Ovary (tissue), 9 donors: ENCODE data around the gene ANKRD22. TPM values are rescaled to one million over a fixed set of nuclear protein-coding genes. Genes with fewer than 3 reads are reported as not detected.

Experiments used
- DNase-seq, 5 donors: peaks; one replicate each; pipeline ENCODE4 v3.0.0-alpha.2; 2019 to 2020
- H3K27ac ChIP-seq, 2 donors: fragments of 200-600 bp; one replicate each; pipeline versions ENCODE4 v1.5.1 to v1.8.0; 2019 to 2022
- H3K27me3 ChIP-seq: fragments of 200-600 bp; one replicate; pipeline ENCODE4 v1.8.0; 2022
- H3K36me3 ChIP-seq: fragments of 200-600 bp; sonication (generic); one replicate; pipeline ENCODE4 v1.5.1; 2019
- H3K4me1 ChIP-seq: one replicate; pipeline ENCODE4 v1.8.1; 2013; ENCODE audit warnings: mild to moderate bottlenecking, moderate library complexity; ENCODE audit not compliant: insufficient read depth
- H3K4me3 ChIP-seq: fragments of 200-600 bp; sonication (generic); one replicate; pipeline ENCODE4 v1.5.1; 2017
- H3K9me3 ChIP-seq, 2 donors: fragments of 200-600 bp in 1 of 2; sonication (generic) in 1 of 2; one replicate each; pipeline versions ENCODE4 v1.5.1 to v1.8.1; 2013 to 2019; ENCODE audit warnings: mild to moderate bottlenecking in 1 of 2, moderate library complexity in 1 of 2
- EP300 ChIP-seq: sonication (generic); formaldehyde crosslinking; IDR thresholded peaks from one replicate; pipeline ENCODE4 v1.6.1; 2017; ENCODE audit warnings: antibody characterized with exemption
- POLR2A ChIP-seq: fragments of 450-650 bp; IDR thresholded peaks from one replicate; pipeline ENCODE4 v1.6.1; 2017; ENCODE audit warnings: antibody characterized with exemption, mild to moderate bottlenecking, moderate library complexity
- WGBS, 3 donors: extraction: QIAGEN DNeasy Blood & Tissue Kit in 1 of 3; methylation state at CpG; one replicate each; pipeline versions ENCODE4 v1.1.5 to v1.1.7; 2013 to 2017; 5-methylcytosine and 5-hydroxymethylcytosine counted together
- intact Hi-C, 4 donors: fragments of 100-400 bp; cut with DNase I; formaldehyde crosslinking; loops; one replicate each; pipeline versions ENCODE4 v1.11.0 to v1.15.1; 2022 to 2023
- polyA plus RNA-seq, 2 donors: library from polyadenylated mRNA; stranded (reverse); fragments of 200-250 nt in 1 of 2; fragments of 350-450 nt in 1 of 2; fragmentation: Illumina TruSeq in 1 of 2; extraction: RNeasy Lipid Tissue Mini Kit (QIAGEN cat#74804) in 1 of 2; gene quantifications; one replicate each; pipeline ENCODE4 v1.2.3, GENCODE V29; 2013 to 2014
- total RNA-seq, 7 donors: library from RNA; depleted of rRNA in 2 of 7; stranded (reverse); fragments of >200 nt in 2 of 7; fragmentation: NEBNext Ultra II Directional in 3 of 7; extraction: Animal tissue kit (Norgen Biotek cat#: 25700) in 3 of 7; gene quantifications; one replicate each; pipeline versions ENCODE4 v1.1.0 to v1.2.4, GENCODE V29; 2016 to 2023
- TF ChIP-seq, protein P1 (sequence below), 3 donors: fragments of 450-650 bp in 2 of 3; fragments of 200-600 bp in 1 of 3; IDR thresholded peaks; one replicate each; pipeline versions ENCODE4 v1.5.1 to v1.8.0; 2016 to 2022; ENCODE audit warnings: antibody characterized with exemption in 3 of 3, mild to moderate bottlenecking in 1 of 3
- donor health status: DM: no; HTN: no; CAD: no; lungs with moderate emphysema.
- donor health status: DM: no; HTN: no; CAD: no.
- donor health status: Bipolar disorder and iron deficiency.
- donor health status: DM: yes; HTN: yes; CAD: no.
- donor health status: DM: no; HTN: no; CAD: no.
- donor health status: DM: yes; HTN: yes; CAD: no.

The ANKRD22 gene
- total and polyA plus RNA-seq, 9 donors = 0.42 to 0.63 TPM; not detected in 7

DNA sequence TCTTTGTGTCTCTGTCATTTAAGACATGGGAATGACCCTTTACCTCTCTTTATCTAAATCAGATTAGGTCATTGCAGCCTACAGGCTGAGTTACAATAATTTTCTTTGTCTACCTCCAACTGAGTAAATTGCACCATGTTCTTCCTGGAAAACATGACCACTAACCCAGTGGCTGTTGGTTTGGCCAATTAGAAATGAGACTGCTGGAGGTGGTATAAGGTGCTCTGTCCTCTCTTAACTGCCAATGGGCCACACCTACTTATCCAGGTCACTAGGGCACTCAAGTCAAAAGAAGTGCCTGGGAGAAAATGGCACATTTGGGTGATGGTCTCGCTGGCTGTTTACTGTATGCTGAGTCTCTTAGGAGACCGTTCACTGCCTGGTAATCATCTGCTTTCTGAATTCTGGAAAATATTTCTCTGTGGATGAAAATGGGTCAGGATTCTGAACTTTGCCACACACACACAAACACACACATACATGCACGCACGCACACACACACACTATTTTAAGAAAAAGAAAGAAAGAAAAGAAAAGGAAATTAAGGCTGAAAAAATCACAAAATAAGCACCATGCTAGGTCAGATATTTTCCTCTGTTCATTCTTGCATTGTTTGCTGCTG is 44.8 kb upstream of the ANKRD22 start:
- Histone ChIP-seq H3K4me1 (peaks cover 13% of the 10 kb centered on the region), H3K27ac (peak overlapping the region in 1 of 2 donors; percentile 75), H3K27me3 (no peaks in the 10 kb centered on the region), H3K36me3 (no peaks in the 10 kb centered on the region), H3K4me3 (no peak overlapping the region), H3K9me3 (no peaks in the 10 kb centered on the region)
- intact Hi-C loops = no loop called here
- 16 to 53% (median 19%) methylated on average over 4 of the region's 4 CpGs for WGBS, 3 donors
- peak in 1 of 5 donors; percentile 30 for DNase-seq
- TF ChIP-seq POLR2A (no peak), EP300 (no peak)
- TF ChIP-seq, protein P1, sequence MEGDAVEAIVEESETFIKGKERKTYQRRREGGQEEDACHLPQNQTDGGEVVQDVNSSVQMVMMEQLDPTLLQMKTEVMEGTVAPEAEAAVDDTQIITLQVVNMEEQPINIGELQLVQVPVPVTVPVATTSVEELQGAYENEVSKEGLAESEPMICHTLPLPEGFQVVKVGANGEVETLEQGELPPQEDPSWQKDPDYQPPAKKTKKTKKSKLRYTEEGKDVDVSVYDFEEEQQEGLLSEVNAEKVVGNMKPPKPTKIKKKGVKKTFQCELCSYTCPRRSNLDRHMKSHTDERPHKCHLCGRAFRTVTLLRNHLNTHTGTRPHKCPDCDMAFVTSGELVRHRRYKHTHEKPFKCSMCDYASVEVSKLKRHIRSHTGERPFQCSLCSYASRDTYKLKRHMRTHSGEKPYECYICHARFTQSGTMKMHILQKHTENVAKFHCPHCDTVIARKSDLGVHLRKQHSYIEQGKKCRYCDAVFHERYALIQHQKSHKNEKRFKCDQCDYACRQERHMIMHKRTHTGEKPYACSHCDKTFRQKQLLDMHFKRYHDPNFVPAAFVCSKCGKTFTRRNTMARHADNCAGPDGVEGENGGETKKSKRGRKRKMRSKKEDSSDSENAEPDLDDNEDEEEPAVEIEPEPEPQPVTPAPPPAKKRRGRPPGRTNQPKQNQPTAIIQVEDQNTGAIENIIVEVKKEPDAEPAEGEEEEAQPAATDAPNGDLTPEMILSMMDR (IDR thresholded peaks at IDR 0.05) = no peak

DNA sequence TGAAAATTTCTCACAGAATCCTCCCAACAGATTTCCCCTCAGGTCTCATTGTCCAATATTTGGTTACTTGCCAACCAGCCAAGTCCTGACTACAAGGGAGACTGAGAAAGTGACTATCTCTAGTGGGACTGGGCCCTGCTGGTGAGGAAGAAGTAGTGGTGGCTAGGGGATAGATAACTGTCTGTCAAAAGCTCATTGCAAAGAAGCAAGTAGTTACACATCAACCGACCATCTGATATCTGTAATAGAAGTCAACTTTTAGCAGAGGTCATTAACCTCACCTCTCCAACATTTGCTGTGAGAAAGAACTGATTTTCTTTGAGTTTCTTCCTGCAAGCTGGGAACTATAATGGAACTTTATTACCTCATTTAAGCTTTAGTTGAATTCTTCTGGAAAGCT is 43.6 kb upstream of the ANKRD22 start:
- H3K27ac ChIP-seq = peak overlapping the region in 1 of 2 donors; percentile 16
- no peaks in the 10 kb centered on the region for H3K9me3 ChIP-seq
- 81 to 88% (median 85%) methylated on average over 1 of the region's 1 CpG for WGBS, 3 donors
- no peaks in the 10 kb centered on the region for H3K27me3 ChIP-seq
- TF ChIP-seq, protein P1 (IDR thresholded peaks at IDR 0.05) = no peak
- TF ChIP-seq EP300 (no peak), POLR2A (no peak)
- H3K4me3 ChIP-seq = no peak overlapping the region
- no peak for DNase-seq
- intact Hi-C loops = no loop called here
- H3K4me1 ChIP-seq = peaks cover 13% of the 10 kb centered on the region
- no peaks in the 10 kb centered on the region for H3K36me3 ChIP-seq

DNA sequence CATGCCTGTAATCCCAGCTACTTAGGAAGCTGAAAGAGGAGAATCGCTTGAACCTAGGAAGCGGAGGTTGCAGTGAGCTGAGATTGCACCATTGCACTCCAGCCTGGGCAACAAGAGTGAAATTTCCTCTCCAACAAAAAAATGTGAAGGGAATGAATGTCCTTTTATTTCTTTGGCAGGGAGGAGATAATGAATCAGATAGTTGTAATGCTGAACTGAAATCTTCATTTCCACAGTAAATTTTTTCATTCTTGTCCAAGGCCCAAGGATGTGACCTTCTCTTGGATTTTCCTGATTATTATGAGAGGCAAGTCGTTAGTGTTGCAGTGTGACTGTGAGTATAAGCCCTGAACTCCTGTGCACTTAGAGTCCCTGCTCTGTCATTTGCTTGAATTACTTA is 42.0 kb upstream of the ANKRD22 start:
- Histone ChIP-seq H3K4me1 (peaks cover 11% of the 10 kb centered on the region), H3K4me3 (no peak overlapping the region), H3K27ac (no peak overlapping the region), H3K9me3 (no peaks in the 10 kb centered on the region), H3K36me3 (no peaks in the 10 kb centered on the region), H3K27me3 (no peaks in the 10 kb centered on the region)
- no peak for DNase-seq
- TF ChIP-seq, protein P1 (IDR thresholded peaks at IDR 0.05) = no peak
- TF ChIP-seq EP300 (no peak), POLR2A (no peak)
- intact Hi-C loops = no loop called here
- WGBS, 3 donors = 60 to 70% (median 62%) methylated on average over 3 of the region's 3 CpGs

DNA sequence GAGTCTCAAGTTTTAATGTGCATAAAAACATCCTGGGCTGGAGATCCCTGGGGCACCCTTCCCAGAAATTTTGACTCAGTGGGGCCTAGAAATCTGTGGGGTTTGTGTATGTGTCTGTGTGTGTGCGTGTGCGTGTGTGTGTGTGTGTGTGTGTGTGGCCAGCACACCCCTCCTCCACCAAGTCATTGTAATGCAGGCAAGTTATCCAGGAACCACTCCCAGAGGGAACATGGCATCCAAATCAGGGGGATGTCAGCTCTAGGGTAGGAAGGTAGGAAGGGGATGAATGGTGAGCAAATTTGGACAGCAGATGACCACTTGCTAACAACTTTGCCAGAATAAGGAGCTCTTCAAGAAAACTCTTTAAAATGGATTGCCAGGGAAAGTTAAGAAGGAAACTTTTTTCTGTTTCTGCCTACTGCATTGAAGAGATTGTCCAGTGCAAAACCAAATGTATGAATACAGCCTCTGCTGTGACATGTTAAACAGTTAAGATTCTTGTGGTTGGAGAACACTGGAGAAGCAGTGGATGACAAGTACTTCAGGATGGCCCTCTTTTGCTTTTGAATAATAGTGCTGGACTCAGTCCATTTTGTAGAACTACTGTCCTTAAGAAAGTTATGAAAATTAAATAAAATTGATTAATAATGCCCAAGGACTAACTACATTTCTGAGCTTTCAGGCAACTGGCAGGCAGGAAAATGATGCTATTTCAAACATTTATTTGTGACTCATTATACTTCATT is 40.8 kb upstream of the ANKRD22 start:
- H3K27me3 ChIP-seq = no peaks in the 10 kb centered on the region
- peaks cover 11% of the 10 kb centered on the region for H3K4me1 ChIP-seq
- no peak for DNase-seq
- intact Hi-C loops = no loop called here
- H3K9me3 ChIP-seq = no peaks in the 10 kb centered on the region
- H3K27ac ChIP-seq = no peak overlapping the region
- H3K4me3 ChIP-seq = no peak overlapping the region
- 23 to 92% (median 73%) methylated on average over 2 of the region's 2 CpGs for WGBS, 3 donors
- no peaks in the 10 kb centered on the region for H3K36me3 ChIP-seq
- TF ChIP-seq EP300 = no peak
- no peak for TF ChIP-seq POLR2A
- TF ChIP-seq, protein P1 (IDR thresholded peaks at IDR 0.05) = no peak
